ENCODE measurements around the gene BRME1.

DNA sequence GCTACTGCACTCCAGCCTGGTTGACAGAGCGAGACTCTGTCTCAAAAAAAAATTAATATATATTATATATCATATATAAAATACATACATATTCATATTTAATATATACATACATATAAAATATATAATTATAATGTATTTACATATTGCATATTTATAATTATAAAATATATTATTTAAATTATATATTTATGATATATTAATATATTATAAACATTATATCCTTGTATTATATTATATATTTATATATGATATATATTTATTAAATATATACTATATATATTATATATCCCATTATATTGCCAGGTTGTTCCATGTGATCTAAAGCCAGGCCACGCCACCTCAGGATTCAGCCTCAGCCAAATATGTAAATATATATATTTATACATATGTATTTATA is 9.7 kb downstream of the BRME1 start:
- TF ChIP-seq, protein P1, sequence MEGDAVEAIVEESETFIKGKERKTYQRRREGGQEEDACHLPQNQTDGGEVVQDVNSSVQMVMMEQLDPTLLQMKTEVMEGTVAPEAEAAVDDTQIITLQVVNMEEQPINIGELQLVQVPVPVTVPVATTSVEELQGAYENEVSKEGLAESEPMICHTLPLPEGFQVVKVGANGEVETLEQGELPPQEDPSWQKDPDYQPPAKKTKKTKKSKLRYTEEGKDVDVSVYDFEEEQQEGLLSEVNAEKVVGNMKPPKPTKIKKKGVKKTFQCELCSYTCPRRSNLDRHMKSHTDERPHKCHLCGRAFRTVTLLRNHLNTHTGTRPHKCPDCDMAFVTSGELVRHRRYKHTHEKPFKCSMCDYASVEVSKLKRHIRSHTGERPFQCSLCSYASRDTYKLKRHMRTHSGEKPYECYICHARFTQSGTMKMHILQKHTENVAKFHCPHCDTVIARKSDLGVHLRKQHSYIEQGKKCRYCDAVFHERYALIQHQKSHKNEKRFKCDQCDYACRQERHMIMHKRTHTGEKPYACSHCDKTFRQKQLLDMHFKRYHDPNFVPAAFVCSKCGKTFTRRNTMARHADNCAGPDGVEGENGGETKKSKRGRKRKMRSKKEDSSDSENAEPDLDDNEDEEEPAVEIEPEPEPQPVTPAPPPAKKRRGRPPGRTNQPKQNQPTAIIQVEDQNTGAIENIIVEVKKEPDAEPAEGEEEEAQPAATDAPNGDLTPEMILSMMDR (IDR thresholded peaks at IDR 0.05), result no peak
- no peak for TF ChIP-seq POLR2A (IDR thresholded peaks at IDR 0.05)

Data from Peyer's patch (tissue), 4 donors.